ENCODE results near the gene ASS1. TPM values are rescaled to one million over a fixed set of nuclear protein-coding genes. Genes with fewer than 3 reads are reported as not detected.

ASS1 gene
- total RNA-seq, 1 experiment from 2014 or later: 118 TPM

DNA sequence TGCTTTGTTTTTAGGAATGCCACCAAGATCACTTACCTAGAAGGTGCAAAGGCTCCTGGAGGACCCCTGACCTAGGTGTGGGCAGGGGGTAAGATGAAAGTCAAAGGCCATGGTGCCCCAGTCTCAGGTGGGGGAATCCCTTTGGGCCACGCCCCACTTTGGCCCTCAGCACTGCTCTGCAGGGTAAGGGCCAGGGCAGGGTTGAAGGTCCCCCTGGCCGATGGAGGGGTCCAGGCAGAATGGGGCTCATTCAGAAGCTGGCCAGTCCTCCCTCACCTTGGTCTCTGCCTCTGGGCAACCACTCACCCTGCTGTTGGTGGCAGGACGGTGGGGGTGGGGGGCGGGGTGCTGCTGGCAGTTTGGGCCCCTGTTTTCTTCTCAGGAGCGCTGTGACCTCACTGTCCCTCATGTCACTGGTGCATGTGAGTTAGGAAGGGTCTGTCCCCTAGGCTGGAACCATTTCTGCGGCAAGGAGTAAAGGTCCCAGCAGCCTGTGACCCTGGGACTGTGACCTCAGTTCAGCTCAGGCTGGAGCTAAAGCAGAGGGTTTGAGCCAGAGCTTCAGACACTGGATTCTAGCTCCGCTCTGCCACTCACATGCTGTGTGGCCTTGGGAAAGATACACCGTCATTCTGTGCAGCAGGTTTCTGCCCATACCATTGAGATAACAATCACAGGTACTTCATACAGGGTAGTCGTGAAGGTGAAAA, 1.9 kb upstream of the ASS1 start:
- no TSS peak for BruUV-seq (replicated peaks)
- no peaks in the 10 kb centered on the region for H3K27me3 Mint-ChIP-seq (ENCODE audit: insufficient read depth, unreplicated experiment)
- H3K4me1 Mint-ChIP-seq (ENCODE audit: low read depth, unreplicated experiment): peaks cover 24% of the 10 kb centered on the region
- no peak for DNase-seq
- no peak overlapping the region for H3K4me3 ChIP-seq (ENCODE audit: low read depth, low read length)
- CTCF ChIA-PET: no interaction called here
- peaks cover 24% of the 10 kb centered on the region for H3K4me1 ChIP-seq
- no peak overlapping the region for H3K27ac Mint-ChIP-seq (ENCODE audit: unreplicated experiment)
- POLR2A ChIA-PET: no interaction called here
- peaks cover 5% of the 10 kb centered on the region for H3K9me3 ChIP-seq
- no peak for TF ChIP-seq CTCF (IDR thresholded peaks at IDR 0.05; ENCODE audit: insufficient read depth in 1 of 2, low read depth in 1 of 2, low read length in 1 of 2, severe bottlenecking in 1 of 2, unreplicated experiment in 1 of 2)
- no peaks in the 10 kb centered on the region for H3K27me3 ChIP-seq (replicated peaks; ENCODE audit: control insufficient read depth, insufficient read depth, low read length)
- intact Hi-C loops (cut with micrococcal nuclease; ENCODE audit: unreplicated experiment): no loop called here
- H3K36me3 ChIP-seq (ENCODE audit: control insufficient read depth, insufficient read depth, low read length): no peaks in the 10 kb centered on the region
- H3K36me3 Mint-ChIP-seq (ENCODE audit: insufficient read depth, unreplicated experiment): no peaks in the 10 kb centered on the region
- peak overlapping the region; percentile 33 for H3K4me3 Mint-ChIP-seq (ENCODE audit: unreplicated experiment)
- peaks cover 13% of the 10 kb centered on the region for H3K9me3 Mint-ChIP-seq (ENCODE audit: unreplicated experiment)

DNA sequence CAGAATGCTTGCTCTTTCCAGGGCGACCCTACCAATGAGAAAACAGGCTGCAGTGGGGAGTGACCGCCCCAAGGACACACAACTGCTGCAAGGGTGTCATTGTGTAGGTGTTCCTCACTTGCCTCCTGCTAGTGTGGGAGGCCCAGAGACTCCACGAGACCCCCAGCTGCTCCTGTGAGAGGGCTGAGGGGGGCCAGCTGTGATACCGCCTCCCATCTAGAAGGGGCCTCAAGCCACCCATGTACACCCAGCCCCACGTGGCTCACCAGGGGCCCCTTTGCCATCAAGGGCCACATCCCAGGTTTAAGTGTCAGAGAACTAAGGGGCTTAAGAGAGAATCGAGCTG, 1.3 kb upstream of the ASS1 start:
- peaks cover 5% of the 10 kb centered on the region for H3K9me3 ChIP-seq
- peaks cover 28% of the 10 kb centered on the region for H3K4me1 ChIP-seq
- no peaks in the 10 kb centered on the region for H3K36me3 ChIP-seq (ENCODE audit: control insufficient read depth, insufficient read depth, low read length)
- no peak for TF ChIP-seq CTCF (IDR thresholded peaks at IDR 0.05; ENCODE audit: insufficient read depth in 1 of 2, low read depth in 1 of 2, low read length in 1 of 2, severe bottlenecking in 1 of 2, unreplicated experiment in 1 of 2)
- Mint-ChIP-seq H3K27ac (ENCODE audit: unreplicated experiment) (no peak overlapping the region), H3K27me3 (ENCODE audit: insufficient read depth, unreplicated experiment) (no peaks in the 10 kb centered on the region), H3K36me3 (ENCODE audit: insufficient read depth, unreplicated experiment) (peaks cover 5% of the 10 kb centered on the region), H3K4me3 (ENCODE audit: unreplicated experiment) (peak overlapping the region; percentile 33), H3K4me1 (ENCODE audit: low read depth, unreplicated experiment) (peaks cover 27% of the 10 kb centered on the region), H3K9me3 (ENCODE audit: unreplicated experiment) (peaks cover 13% of the 10 kb centered on the region)
- intact Hi-C loops (cut with micrococcal nuclease; ENCODE audit: unreplicated experiment): no loop called here
- no peaks in the 10 kb centered on the region for H3K27me3 ChIP-seq (replicated peaks; ENCODE audit: control insufficient read depth, insufficient read depth, low read length)
- no peak overlapping the region for H3K4me3 ChIP-seq (ENCODE audit: low read depth, low read length)
- no peak for DNase-seq
- CTCF ChIA-PET: no interaction called here
- POLR2A ChIA-PET: no interaction called here
- no TSS peak for BruUV-seq (replicated peaks)

DNA sequence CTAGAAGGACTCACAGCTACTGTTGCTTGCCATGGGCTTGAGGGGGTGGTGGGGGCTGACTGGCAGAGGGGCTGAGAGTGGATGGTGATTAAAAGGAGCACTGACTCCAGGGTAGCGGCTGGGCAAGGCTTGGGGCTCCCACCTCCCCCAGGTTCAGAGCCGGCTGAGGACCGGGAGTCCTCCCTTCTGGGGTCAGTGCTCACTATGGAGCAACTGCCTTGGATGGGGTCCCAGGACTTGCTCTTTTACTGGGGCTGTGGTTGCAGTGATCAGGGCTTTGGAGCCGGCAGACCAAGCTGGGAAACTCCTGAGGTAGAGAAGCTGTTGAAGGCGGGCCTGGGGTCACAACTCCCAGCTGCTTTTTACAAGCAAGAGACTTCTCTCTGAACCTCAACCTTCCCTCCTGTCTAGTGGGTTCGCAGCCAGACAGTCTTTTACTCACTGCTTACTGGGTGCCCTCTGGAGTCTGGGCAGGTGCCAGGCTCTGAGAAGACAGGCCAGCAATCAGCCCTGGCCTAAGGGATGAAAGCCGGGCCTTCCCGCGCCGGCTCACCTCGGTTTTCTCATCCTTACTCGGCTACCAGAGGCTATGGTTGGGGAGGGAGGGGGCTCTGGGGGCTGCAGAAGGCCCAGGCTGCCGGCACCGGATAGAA, 795 bp upstream of the ASS1 start:
- Mint-ChIP-seq H3K4me3 (ENCODE audit: unreplicated experiment) (peak overlapping the region; percentile 76), H3K4me1 (ENCODE audit: low read depth, unreplicated experiment) (peaks cover 27% of the 10 kb centered on the region), H3K27me3 (ENCODE audit: insufficient read depth, unreplicated experiment) (no peaks in the 10 kb centered on the region), H3K9me3 (ENCODE audit: unreplicated experiment) (peaks cover 13% of the 10 kb centered on the region), H3K36me3 (ENCODE audit: insufficient read depth, unreplicated experiment) (peaks cover 5% of the 10 kb centered on the region), H3K27ac (ENCODE audit: unreplicated experiment) (no peak overlapping the region)
- Histone ChIP-seq H3K27me3 (replicated peaks; ENCODE audit: control insufficient read depth, insufficient read depth, low read length) (no peaks in the 10 kb centered on the region), H3K4me3 (ENCODE audit: low read depth, low read length) (peak overlapping the region; percentile 74), H3K9me3 (peaks cover 5% of the 10 kb centered on the region), H3K4me1 (peaks cover 28% of the 10 kb centered on the region), H3K36me3 (ENCODE audit: control insufficient read depth, insufficient read depth, low read length) (no peaks in the 10 kb centered on the region)
- DNase-seq: no peak
- ChIA-PET CTCF (no interaction called here), POLR2A (no interaction called here)
- TF ChIP-seq CTCF (IDR thresholded peaks at IDR 0.05; ENCODE audit: insufficient read depth in 1 of 2, low read depth in 1 of 2, low read length in 1 of 2, severe bottlenecking in 1 of 2, unreplicated experiment in 1 of 2): no peak
- no TSS peak for BruUV-seq (replicated peaks)
- intact Hi-C loops (cut with micrococcal nuclease; ENCODE audit: unreplicated experiment): no loop called here

Measured in Caco-2 (cell line).